ENCODE data around the gene SDC4. TPM values are rescaled to one million over a fixed set of nuclear protein-coding genes. Genes with fewer than 3 reads are reported as not detected.

SDC4 gene
- total RNA-seq, 1 experiment from 2014 or later, result 100 TPM

- peak overlapping the region; percentile 91 for H3K4me2 ChIP-seq (ENCODE audit: low read length)
- peak overlapping the region; percentile 82 to 84 for H3K4me3 ChIP-seq (replicated peaks in 1 of 2; ENCODE audit: low read depth in 1 of 2, low read length in 2 of 2)
- DNase-seq (ENCODE audit: low read depth, low spot score) (no peak), ATAC-seq (no peak)
- no peaks in the 10 kb centered on the region for H4K20me1 ChIP-seq (ENCODE audit: insufficient read depth)
- ChIA-PET CTCF (interaction anchor here (0.9 to 1.3 kb wide), 5 partner anchors 19 to 94 kb away, joined by 3 to 5 read pairs (median 4); partner anchors contain the start of gene SYS1), POLR2A (interaction anchor here (0.9 to 1.7 kb wide), 14 partner anchors 9 to 436 kb away, joined by 3 to 14 read pairs (median 4); partner anchors contain the start of gene SYS1), RAD21 (ENCODE audit: low non-redundant PET in 1 of 2, low total read pairs in 2 of 2, uncharacterized antibody in 2 of 2, unreplicated experiment in 2 of 2) (no interaction called here)
- TSS peak; percentile 2 for BruUV-seq (replicated peaks)
- intact Hi-C loops (cut with micrococcal nuclease), result no loop called here
- H3K9me2 ChIP-seq (ENCODE audit: insufficient read depth), result no peaks in the 10 kb centered on the region
- no peaks in the 10 kb centered on the region for H3K9me3 ChIP-seq (ENCODE audit: control insufficient read depth in 1 of 2, insufficient read depth in 1 of 2, low read depth in 1 of 2, low read length in 2 of 2)
- peaks cover 95% of the 10 kb centered on the region for H3K79me2 ChIP-seq (ENCODE audit: insufficient read depth, low read length)
- peak overlapping the region; percentile 82 for H3K27ac ChIP-seq (ENCODE audit: low read depth, low read length)
- no peaks in the 10 kb centered on the region for H3K27me3 ChIP-seq (ENCODE audit: insufficient read depth, low read length)
- H3K4me1 ChIP-seq (ENCODE audit: control insufficient read depth in 1 of 2, insufficient read depth in 2 of 2, low read length in 2 of 2), result peaks cover 88 to 94% of the 10 kb centered on the region in 2 experiments
- no peak for TF ChIP-seq CTCF (IDR thresholded peaks at IDR 0.05 in 2 of 3, conservative IDR thresholded peaks at IDR 0.05 in 1 of 3; ENCODE audit: borderline replicate concordance in 1 of 3, insufficient read depth in 1 of 3, low read depth in 2 of 3, low read length in 2 of 3)
- TF ChIP-seq EZH2 (IDR thresholded peaks at IDR 0.05), result no peak
- no peak for TF ChIP-seq POLR2A (IDR thresholded peaks at IDR 0.05; ENCODE audit: borderline replicate concordance, extremely low read depth, insufficient read depth, insufficient read length)
- no peak for TF ChIP-seq ATF3 (IDR thresholded peaks at IDR 0.05)
- TF ChIP-seq TCF7L2 (IDR thresholded peaks at IDR 0.05; ENCODE audit: borderline replicate concordance, extremely low read depth, insufficient read depth, insufficient read length), result no peak
- TF ChIP-seq POLR2AphosphoS5 (IDR thresholded peaks at IDR 0.05; ENCODE audit: low read depth, low read length), result no peak
- TF ChIP-seq SRF (IDR thresholded peaks at IDR 0.05; ENCODE audit: low read depth), result no peak
- no peak for TF ChIP-seq MAX (IDR thresholded peaks at IDR 0.05)
- TF ChIP-seq YY1 (IDR thresholded peaks at IDR 0.05; ENCODE audit: extremely low read depth, insufficient replicate concordance, low read depth, low read length), result no peak
- H2AFZ ChIP-seq (ENCODE audit: low read depth, low read length, poor library complexity, severe bottlenecking), result no peak overlapping the region
- H3K36me3 ChIP-seq (ENCODE audit: control insufficient read depth in 1 of 2, insufficient read depth in 2 of 2, low read length in 2 of 2), result peaks cover 0 to 13% of the 10 kb centered on the region in 2 experiments; a peak in 1 of 4 replicates
- H3K9ac ChIP-seq (ENCODE audit: low read length), result peak overlapping the region; percentile 80
Observed at GRCh38 chr20:45343532-45344167, 4.6 kb downstream of the SDC4 start.

Measured in HCT116 (cell line).